Calu3 (cell line): ENCODE data around the gene AGPAT3. TPM values are rescaled to one million over a fixed set of nuclear protein-coding genes. Genes with fewer than 3 reads are reported as not detected.

Source experiments
- BruUV-seq: library from RNA; stranded (reverse); fragments of 400-500 nt; replicated peaks from 2 replicates; lab custom pipeline; 2021; lab: Mats Ljungman, UMichigan
- CTCF ChIA-PET: fragments of 300-600 bp; sonication (Branson Sonifier 250); formaldehyde crosslinking; loops from one replicate; lab custom pipeline; 2022; ENCODE audit warnings: antibody characterized with exemption; lab: Charles Lee
- DNase-seq: peaks from one replicate; pipeline ENCODE4 v3.0.0; 2022
- H3K27ac Mint-ChIP-seq: one replicate; pipeline ENCODE4 v1.8.0; 2022; ENCODE audit warnings: mixed read lengths; ENCODE audit not compliant: unreplicated experiment
- H3K27me3 Mint-ChIP-seq: one replicate; pipeline ENCODE4 v1.8.0; 2022; ENCODE audit warnings: mixed read lengths; ENCODE audit not compliant: unreplicated experiment
- H3K36me3 Mint-ChIP-seq: one replicate; pipeline ENCODE4 v1.8.0; 2022; ENCODE audit warnings: mild to moderate bottlenecking, moderate library complexity, mixed read lengths; ENCODE audit not compliant: insufficient read depth, unreplicated experiment
- H3K4me1 Mint-ChIP-seq: one replicate; pipeline ENCODE4 v1.8.0; 2022; ENCODE audit warnings: mild to moderate bottlenecking, low read depth, mixed read lengths; ENCODE audit not compliant: unreplicated experiment
- H3K4me3 Mint-ChIP-seq: one replicate; pipeline ENCODE4 v1.8.0; 2022; ENCODE audit warnings: mild to moderate bottlenecking, low read depth, moderate library complexity, mixed read lengths; ENCODE audit not compliant: unreplicated experiment
- H3K9me3 Mint-ChIP-seq: one replicate; pipeline ENCODE4 v1.8.0; 2022; ENCODE audit warnings: low read depth, mixed read lengths; ENCODE audit not compliant: unreplicated experiment
- CTCF ChIP-seq: fragments of 200-600 bp; IDR thresholded peaks from one replicate; pipeline ENCODE4 v1.8.0; 2022; ENCODE audit warnings: antibody characterized with exemption; ENCODE audit not compliant: unreplicated experiment
- intact Hi-C: fragments of 100-400 bp; cut with micrococcal nuclease; formaldehyde crosslinking; loops from one replicate; pipeline ENCODE4 v1.10.0; 2022; ENCODE audit not compliant: unreplicated experiment
- total RNA-seq: library from RNA; stranded (reverse); gene quantifications from 2 replicates; pipeline ENCODE4 v1.2.3, GENCODE V29; 2022

The AGPAT3 gene
- total RNA-seq, 1 experiment from 2014 or later, result 61.2 TPM

- CTCF ChIA-PET, result no interaction called here
- no peak for TF ChIP-seq CTCF
Observed at GRCh38 chr21:44027607-44028286, 162.7 kb downstream of the AGPAT3 start.

GRCh38 chr21:44028287-44028659 lies 163.2 kb downstream of the AGPAT3 start:
- Mint-ChIP-seq H3K9me3 (no peaks in the 10 kb centered on the region), H3K36me3 (no peaks in the 10 kb centered on the region), H3K4me1 (peaks cover 8% of the 10 kb centered on the region), H3K27me3 (no peaks in the 10 kb centered on the region), H3K4me3 (no peak overlapping the region), H3K27ac (no peak overlapping the region)
- DNase-seq, result no peak
- intact Hi-C loops, result no loop called here
- CTCF ChIA-PET, result no interaction called here
- no TSS peak for BruUV-seq
- TF ChIP-seq CTCF, result no peak

More at GRCh38 chr21:44027607-44028286, 162.7 kb downstream of the AGPAT3 start:
- H3K36me3 Mint-ChIP-seq, result no peaks in the 10 kb centered on the region
- H3K4me1 Mint-ChIP-seq, result peaks cover 8% of the 10 kb centered on the region
- H3K4me3 Mint-ChIP-seq, result no peak overlapping the region
- DNase-seq, result no peak
- intact Hi-C loops, result no loop called here
- H3K27me3 Mint-ChIP-seq, result no peaks in the 10 kb centered on the region
- no peaks in the 10 kb centered on the region for H3K9me3 Mint-ChIP-seq
- no peak overlapping the region for H3K27ac Mint-ChIP-seq
- no TSS peak for BruUV-seq

GRCh38 chr21:44029460-44030087 lies 164.6 kb downstream of the AGPAT3 start:
- Mint-ChIP-seq H3K9me3 (no peaks in the 10 kb centered on the region), H3K4me3 (no peak overlapping the region), H3K36me3 (no peaks in the 10 kb centered on the region), H3K27ac (no peak overlapping the region), H3K27me3 (no peaks in the 10 kb centered on the region), H3K4me1 (peaks cover 8% of the 10 kb centered on the region)
- no peak for DNase-seq
- BruUV-seq, result no TSS peak
- intact Hi-C loops, result no loop called here
- no peak for TF ChIP-seq CTCF
- CTCF ChIA-PET, result no interaction called here

- BruUV-seq, result no TSS peak
- CTCF ChIA-PET, result no interaction called here
Observed at GRCh38 chr21:44035244-44035643, 170.2 kb downstream of the AGPAT3 start.

More at GRCh38 chr21:44035244-44035643, 170.2 kb downstream of the AGPAT3 start:
- no peak overlapping the region for H3K4me3 Mint-ChIP-seq
- H3K9me3 Mint-ChIP-seq, result no peaks in the 10 kb centered on the region
- no peak overlapping the region for H3K27ac Mint-ChIP-seq
- no peaks in the 10 kb centered on the region for H3K27me3 Mint-ChIP-seq
- no peaks in the 10 kb centered on the region for H3K4me1 Mint-ChIP-seq
- DNase-seq, result no peak
- peaks cover 9% of the 10 kb centered on the region for H3K36me3 Mint-ChIP-seq
- intact Hi-C loops, result no loop called here
- no peak for TF ChIP-seq CTCF

Other genes with a start within 250 kb of the AGPAT3 start
- gene HSF2BP, start 205.7 kb upstream of the AGPAT3 start, total RNA-seq, result 0.95 and 1.5 TPM in 2 replicates
- 24.6 and 26.0 TPM in 2 replicates for gene RRP1B, start 205.7 kb upstream of the AGPAT3 start, total RNA-seq
- 202 and 214 TPM in 2 replicates for gene PDXK, start 146.1 kb upstream of the AGPAT3 start, total RNA-seq
- gene CSTB, start 88.9 kb upstream of the AGPAT3 start, total RNA-seq, result 105 and 116 TPM in 2 replicates
- gene RRP1, start 75.6 kb upstream of the AGPAT3 start, total RNA-seq, result 37.2 and 49.4 TPM in 2 replicates
- 28.8 and 37.1 TPM in 2 replicates for gene TRAPPC10, start 147.1 kb downstream of the AGPAT3 start, total RNA-seq
- 16.3 and 18.1 TPM in 2 replicates for gene PWP2, start 242.2 kb downstream of the AGPAT3 start, total RNA-seq